Skin of body (tissue), 2 donors: ENCODE results near the gene NLN. TPM values are rescaled to one million over a fixed set of nuclear protein-coding genes. Genes with fewer than 3 reads are reported as not detected.
"Not testable (repeated sequence)": the region's sequence is repeated elsewhere in the genome, so short reads cannot be mapped to it uniquely, and the experiment has no call there.

ENCODE experiments used
- DNase-seq: peaks from one replicate; lab custom pipeline; 2025; lab: John Stamatoyannopoulos, UW
- total RNA-seq: library from RNA; depleted of rRNA; stranded (reverse); fragments of >200 nt; gene quantifications from one replicate; pipeline ENCODE4 v1.2.3, GENCODE V29; 2014

NLN gene
- 16.0 TPM for total RNA-seq

DNA sequence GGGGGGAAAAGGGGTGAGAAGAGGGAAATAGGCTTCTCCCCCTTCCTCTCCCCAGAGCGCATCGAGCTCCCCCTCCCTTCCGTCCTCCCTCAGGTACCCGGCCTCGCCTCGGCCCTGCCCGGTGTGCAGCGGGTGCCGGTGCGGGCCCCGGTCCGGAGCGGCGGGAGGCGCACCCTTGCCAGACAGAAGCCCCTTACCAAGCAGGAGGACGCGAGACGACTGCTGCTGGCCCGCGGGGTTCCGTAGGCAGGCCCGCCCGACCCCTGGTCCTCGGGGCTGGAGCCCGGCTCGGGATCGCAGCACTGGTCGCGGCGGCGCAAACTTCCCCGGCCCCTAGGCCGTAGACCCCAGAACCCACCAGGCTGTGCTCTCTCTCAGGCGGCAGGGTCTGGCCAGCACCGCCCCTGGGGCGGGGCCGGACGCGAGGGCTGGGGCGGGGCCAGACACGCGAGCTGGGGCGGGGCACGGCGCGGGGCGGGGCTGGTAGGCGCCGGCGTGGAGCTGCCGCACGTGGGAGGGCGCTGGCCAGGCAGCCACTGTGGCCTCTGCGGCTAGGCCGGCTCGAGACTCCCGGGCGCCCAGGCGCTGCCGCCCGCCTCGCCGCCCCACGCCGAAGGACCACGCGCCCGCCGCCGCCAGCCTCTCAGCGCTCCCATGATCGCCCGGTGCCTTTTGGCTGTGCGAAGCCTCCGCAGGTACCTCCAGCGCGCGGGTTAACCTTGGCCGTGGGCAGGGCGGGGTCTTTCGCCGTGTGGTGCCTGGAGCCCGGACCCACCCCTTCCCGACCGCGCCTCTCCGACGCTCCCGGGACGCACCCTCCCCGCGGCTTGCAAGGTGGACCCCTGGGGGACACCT lies at the start of gene NLN, which contains the start of gene SGTB:
Gene NLN, plus strand, starts transcription at position 486 of the 855 bp plus-strand sequence. Its CDS starts 169 bp downstream, at position 655.
Gene SGTB, minus strand, starts transcription at position 390 of the 855 bp plus-strand sequence. CDS start 1,302 bp downstream, outside the sequence.
- DNase-seq: peak; percentile 72

DNA sequence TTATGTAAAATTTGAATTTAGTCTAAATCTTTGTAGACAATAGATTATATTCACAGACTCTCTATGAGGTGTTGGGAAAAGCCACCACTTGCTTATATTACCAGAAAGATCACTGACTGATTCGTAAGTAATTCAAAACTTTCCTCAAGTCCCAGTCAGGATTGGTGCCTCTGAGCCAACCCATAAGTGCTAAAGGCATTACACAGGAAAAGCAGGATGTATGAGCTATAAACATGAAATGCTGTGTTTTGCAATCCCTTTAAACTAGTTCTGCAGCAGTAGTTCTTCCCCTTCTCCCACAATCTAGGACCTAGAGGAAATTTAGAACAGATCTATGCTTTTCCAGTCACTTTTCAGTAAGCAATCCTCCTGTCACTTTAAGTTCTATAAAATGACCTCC lies 49.2 kb upstream of the NLN start:
- DNase-seq: no peak

- no peak for DNase-seq
Observed at GRCh38 chr5:65674749-65675148, 47.3 kb upstream of the NLN start.

- not testable (repeated sequence) for DNase-seq
Observed at GRCh38 chr5:65676056-65676455, 45.9 kb upstream of the NLN start.

- no peak for DNase-seq
Observed at GRCh38 chr5:65682148-65682547, 39.9 kb upstream of the NLN start.

DNA sequence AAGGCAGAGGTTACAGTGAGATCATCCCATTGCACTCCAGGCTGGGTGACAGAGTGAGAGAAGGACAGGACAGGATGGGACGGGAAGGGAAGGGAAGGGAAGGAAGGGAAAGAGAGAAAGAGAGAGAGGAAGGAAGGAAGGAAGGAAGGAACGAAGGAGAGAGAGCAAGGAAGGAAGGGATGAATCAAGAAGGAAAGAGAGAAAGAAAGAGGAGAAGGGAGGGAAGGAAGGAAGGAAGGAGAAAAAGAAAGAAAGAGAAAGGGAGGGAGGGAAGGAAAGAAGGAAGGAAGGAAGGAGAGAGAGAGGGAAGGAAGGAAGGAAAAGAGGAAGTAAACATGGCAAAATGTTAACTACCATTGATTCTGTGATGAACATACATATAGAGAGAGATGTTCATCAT lies 28.9 kb upstream of the NLN start:
- no peak for DNase-seq

DNA sequence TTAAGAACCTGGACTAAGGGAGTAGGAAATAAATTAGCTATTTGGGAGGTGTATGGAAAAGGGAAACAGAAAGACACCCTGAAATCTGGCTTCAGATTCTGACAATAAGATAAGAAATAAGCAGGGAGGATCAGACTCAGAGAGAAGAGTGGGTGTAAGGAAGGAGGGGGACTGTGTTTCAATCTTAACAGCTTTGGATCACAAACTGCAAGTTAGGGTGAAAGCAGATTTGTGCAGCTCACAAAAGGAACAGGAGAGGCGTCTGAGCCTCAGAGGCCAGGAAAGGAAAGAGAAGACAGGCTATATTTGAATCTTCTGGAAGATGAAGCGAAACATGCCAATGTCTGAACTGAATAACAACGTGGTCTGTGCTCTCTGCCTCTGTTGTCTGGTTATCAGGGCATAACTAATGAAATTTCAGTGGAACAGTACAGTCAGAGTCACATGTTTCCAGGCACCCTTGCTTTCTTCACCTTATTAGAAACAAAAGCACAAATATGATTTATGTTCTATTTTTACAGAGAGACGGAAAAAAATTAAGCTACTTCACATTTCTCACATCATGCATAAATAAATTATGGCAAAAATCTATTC lies 26.7 kb upstream of the NLN start:
- no peak for DNase-seq

GRCh38 chr5:65695896-65696295 lies 26.1 kb upstream of the NLN start:
- DNase-seq: peak; percentile 17

DNA sequence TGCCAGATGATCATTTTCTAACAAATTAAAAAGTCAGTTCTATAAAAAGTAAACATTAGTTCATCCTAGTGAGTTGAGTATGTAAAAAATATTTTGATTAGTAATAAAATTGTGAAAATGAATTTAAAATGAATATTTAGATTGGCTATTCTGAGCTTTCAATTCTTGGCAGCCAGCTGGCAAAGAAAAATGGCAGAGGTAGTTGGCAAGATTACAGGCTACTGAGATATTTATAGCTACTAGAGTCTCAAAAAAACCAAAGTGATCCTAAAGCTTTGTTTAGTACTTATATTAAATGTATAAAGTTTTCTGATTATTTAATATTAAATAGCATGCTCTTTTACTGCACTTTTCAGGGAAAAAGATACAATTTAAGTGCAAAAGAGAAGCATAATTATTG lies 25.1 kb upstream of the NLN start:
- DNase-seq: no peak

DNA sequence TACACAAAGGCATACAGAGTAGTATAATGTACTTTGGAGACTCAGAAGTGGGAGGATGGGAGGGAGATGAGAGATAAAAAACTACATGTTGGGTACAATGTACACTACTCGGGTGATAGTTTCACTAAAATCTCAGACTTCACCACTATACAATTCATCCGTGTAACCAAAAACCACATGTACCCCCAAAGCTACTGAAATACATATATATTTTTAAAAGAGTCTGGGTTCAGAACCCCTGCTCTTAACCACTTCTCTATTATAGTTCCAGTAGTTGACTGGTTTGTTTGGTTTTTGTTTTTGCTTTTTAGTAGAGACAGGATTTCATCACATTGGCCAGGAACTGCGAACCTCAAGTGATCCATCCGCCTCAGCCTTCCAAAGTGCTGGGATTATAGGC lies 22.7 kb upstream of the NLN start:
- no peak for DNase-seq

DNA sequence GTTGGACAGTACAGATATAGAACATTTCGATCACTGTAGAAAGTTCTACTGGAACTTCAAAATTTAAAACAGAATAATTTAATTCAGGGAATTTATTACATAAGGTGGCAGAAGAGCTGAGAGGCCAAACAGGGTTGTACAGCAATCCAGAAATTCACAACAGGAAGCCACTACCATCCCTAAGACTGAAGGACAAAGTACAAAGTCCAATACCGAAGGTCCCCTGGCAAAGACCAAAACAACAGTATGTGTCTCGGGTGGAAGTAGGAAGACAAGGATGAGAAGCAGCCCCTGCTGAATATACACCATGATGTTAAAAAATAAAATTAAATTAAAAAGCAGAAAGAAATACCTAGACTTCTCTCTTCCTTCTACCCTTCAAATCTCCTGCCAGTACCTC lies 20.0 kb upstream of the NLN start:
- DNase-seq: no peak

- no peak for DNase-seq
Observed at GRCh38 chr5:65704621-65705239, 17.3 kb upstream of the NLN start.

DNA sequence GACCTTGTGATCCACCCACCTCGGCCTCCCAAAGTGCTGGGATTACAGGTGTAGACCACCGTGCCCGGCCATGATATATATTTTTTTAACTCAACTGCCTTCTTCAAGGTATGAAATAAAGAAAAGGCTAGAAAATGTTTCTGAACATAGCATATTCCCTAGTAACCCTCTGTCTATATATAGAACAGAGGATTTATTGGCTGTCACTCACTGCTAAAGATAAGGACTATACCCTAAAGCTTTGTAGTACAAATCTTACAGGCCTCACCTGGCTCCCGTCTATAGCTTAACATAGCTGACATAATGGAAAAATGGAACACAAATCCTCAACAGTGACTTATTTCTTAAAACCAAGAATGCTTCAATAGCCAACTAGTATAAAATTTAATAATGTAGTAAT lies 14.3 kb upstream of the NLN start:
- DNase-seq: no peak

- DNase-seq: no peak
Observed at GRCh38 chr5:65708145-65708544, 13.9 kb upstream of the NLN start.

DNA sequence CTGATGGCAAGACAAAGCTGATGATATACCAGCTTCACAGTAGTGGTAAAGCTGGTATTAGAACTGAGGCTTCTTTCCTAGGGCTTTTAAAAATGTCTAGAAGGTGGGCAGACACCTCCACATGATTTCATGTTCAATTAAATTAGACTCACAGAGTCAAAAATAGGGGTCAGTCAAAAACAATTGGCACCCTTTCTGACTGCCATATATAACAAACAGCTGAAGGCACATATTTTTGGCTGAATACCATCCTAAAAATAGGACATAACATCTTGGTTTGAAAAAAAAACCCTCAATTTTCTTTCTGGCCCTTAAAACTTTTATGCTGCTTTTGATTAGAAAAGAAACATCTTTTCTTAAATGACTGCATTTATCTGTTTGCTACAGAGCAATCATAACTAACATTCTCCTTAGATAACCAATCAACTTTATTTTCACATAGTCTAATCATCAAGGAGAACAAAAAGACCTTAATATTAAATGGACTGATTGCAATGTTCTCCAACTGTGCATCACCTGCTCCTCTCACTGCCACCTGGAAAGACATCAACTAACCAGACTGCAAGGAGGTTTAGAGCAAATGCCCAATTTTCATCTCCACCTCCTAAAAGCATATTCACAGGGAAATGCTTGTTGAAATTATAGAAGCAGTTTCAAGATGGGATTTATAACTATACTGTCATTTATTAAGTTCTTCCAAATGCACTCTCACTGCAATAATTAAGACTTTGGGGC lies 3.3 kb upstream of the NLN start:
- no peak for DNase-seq

GRCh38 chr5:65721050-65721719 lies 820 bp upstream of the NLN start:
- peak; percentile 68 for DNase-seq

DNA sequence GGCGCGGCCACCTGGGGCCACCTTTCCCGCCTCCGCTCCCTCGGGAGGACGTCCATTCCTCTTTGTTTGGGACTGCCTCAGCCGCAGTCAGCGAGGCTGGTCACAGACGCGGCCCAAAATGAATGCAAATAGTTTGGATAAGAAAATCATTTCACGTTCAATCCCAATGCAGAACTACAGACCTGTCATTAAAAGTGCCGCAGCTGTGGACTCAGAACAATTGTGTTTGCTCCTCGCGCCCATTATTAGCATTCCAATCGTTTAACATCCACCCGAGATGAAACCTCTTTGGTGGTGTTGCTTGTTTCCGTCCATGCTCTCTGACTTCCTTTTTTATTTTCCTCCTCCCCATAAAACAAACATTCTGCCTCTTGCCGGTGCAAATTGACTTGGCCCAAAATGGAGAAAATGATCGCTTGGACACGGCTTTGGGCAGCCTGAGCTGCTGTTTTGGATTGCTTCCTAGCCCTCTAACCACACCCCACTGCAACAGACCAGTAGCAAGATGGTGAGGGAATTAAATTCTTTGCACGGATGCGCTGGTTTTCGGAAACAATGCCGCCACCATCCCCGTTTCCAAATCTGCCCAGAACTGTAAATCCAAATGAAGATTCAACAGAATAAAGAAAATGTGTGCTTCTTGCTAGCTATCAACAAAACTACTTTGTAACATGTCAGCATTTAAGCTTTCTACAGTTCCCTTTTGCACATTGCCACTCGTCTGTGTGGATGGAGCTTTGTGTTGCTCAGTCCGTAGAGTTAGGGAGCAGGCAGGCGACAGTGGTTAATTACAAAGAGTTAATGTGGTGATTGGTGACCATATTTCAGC lies 784 bp downstream of the NLN start:
- peak; percentile 62 for DNase-seq

GRCh38 chr5:65727491-65728156 lies 5.6 kb downstream of the NLN start:
- no peak for DNase-seq

GRCh38 chr5:65728218-65728617 lies 6.2 kb downstream of the NLN start:
- no peak for DNase-seq

DNA sequence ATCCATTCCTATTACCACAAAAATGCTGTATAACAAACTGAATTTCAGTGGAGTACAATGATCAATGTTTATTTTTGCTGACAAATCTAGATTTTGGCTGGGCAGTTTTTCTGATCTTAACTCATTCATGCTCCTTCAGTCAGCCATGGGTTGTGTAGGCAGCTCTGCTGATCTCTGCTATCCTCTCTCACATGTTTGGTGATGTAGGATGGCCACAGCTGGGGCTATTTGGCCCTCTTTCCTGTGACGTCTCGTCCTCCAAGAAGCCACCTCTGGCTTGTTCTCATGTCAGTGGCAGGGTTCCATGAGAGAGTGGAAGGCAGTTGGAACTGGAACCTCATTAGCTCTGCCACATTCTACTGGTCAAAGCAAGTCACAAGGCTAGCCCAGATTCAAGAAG lies 8.9 kb downstream of the NLN start:
- DNase-seq: no peak
